Gastrocnemius medialis (tissue), 4 donors: ENCODE results near the gene SPON1. TPM values are rescaled to one million over a fixed set of nuclear protein-coding genes. Genes with fewer than 3 reads are reported as not detected.

ENCODE experiments used
- ATAC-seq, 2 donors: fragments of 150-250 bp; one replicate each; pipeline ENCODE4 v1.9.1; 2016
- DNase-seq, 2 donors: peaks; one replicate each; pipeline ENCODE4 v3.0.0-alpha.2; 2019
- H3K27ac ChIP-seq, 4 donors: fragments of 200-600 bp; sonication (generic); 1 replicate in 1 of 4; 2 replicates in 3 of 4; pipeline ENCODE4 v1.5.1; 2016 to 2018; ENCODE audit warnings: mild to moderate bottlenecking in 2 of 4, moderate library complexity in 1 of 4
- H3K27me3 ChIP-seq, 3 donors: fragments of 200-600 bp; sonication (generic) in 2 of 3; 1 replicate in 1 of 3; 2 replicates in 2 of 3; pipeline versions ENCODE4 v1.5.1 to v1.6.0; 2016 to 2019; ENCODE audit warnings: mild to moderate bottlenecking in 1 of 3, moderate library complexity in 1 of 3
- H3K36me3 ChIP-seq, 2 donors: fragments of 200-600 bp; sonication (generic) in 1 of 2; one replicate each; pipeline ENCODE4 v1.5.1; 2017 to 2018
- H3K4me1 ChIP-seq, 2 donors: fragments of 200-600 bp; sonication (generic) in 1 of 2; one replicate each; pipeline ENCODE4 v1.5.1; 2016 to 2017; ENCODE audit warnings: mild to moderate bottlenecking in 2 of 2
- H3K4me3 ChIP-seq, 4 donors: fragments of 200-600 bp; sonication (generic) in 3 of 4; 1 replicate in 1 of 4; 2 replicates in 3 of 4; pipeline ENCODE4 v1.5.1; 2016 to 2019; ENCODE audit warnings: mild to moderate bottlenecking in 2 of 4
- H3K9me3 ChIP-seq, 3 donors: fragments of 200-600 bp; sonication (generic) in 2 of 3; 1 replicate in 1 of 3; 2 replicates in 2 of 3; pipeline ENCODE4 v1.5.1; 2016 to 2019
- POLR2A ChIP-seq, 2 donors: fragments of 450-650 bp; IDR thresholded peaks; one replicate each; pipeline ENCODE4 v1.6.1; 2017; ENCODE audit warnings: antibody characterized with exemption in 2 of 2, mild to moderate bottlenecking in 2 of 2, moderate library complexity in 2 of 2
- in situ Hi-C, 4 donors: fragments of 200-750 bp; cut with MboI; loops; one replicate each; pipeline versions ENCODE4 v1.15.0 to v1.8.0; 2017; ENCODE audit warnings: low sequenced_read_pairs in 4 of 4
- intact Hi-C: fragments of 100-400 bp; cut with DNase I; formaldehyde crosslinking; loops from one replicate; pipeline ENCODE4 v1.15.1; 2023; ENCODE audit warnings: low total_unique reads
- total RNA-seq, 4 donors: library from RNA; depleted of rRNA; stranded (reverse); fragments of >200 nt; gene quantifications; one replicate each; pipeline versions ENCODE4 v1.1.0 to v1.2.3, GENCODE V29; 2016
- TF ChIP-seq, protein P1 (sequence below), 5 experiments: fragments of 450-650 bp in 3 of 5; fragments of 200-600 bp in 2 of 5; sonication (generic) in 2 of 5; IDR thresholded peaks in 4 of 5; conservative IDR thresholded peaks in 1 of 5; 1 replicate in 4 of 5; 2 replicates in 1 of 5; pipeline ENCODE4 v1.5.1; 2016 to 2019; ENCODE audit warnings: antibody characterized with exemption in 5 of 5, mild to moderate bottlenecking in 3 of 5, moderate library complexity in 3 of 5

Gene SPON1
- total RNA-seq, 4 donors from 2014 or later, result 0.10 to 1.6 (median 0.36) TPM

DNA sequence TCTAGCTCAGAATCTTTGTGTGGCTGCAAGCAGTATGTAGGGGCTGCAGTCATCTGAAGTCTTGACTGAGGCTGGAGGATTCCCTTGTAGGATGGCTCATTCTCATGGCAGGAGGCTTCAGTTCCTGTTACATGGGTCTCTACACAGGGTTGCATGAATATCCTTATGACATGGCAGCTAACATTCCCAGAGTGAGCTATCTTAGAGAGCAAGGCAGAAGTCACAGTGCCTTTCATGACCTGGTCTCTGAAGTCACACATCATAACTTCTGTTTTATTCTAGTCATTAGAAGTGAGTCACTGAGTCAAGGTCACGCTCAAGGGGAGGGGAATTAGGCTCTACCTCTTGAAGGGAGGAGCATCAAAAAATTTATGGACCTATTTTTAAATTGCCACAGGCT, 10.3 kb upstream of the SPON1 start:
- no peak for TF ChIP-seq POLR2A (IDR thresholded peaks at IDR 0.05)
- TF ChIP-seq, protein P1, sequence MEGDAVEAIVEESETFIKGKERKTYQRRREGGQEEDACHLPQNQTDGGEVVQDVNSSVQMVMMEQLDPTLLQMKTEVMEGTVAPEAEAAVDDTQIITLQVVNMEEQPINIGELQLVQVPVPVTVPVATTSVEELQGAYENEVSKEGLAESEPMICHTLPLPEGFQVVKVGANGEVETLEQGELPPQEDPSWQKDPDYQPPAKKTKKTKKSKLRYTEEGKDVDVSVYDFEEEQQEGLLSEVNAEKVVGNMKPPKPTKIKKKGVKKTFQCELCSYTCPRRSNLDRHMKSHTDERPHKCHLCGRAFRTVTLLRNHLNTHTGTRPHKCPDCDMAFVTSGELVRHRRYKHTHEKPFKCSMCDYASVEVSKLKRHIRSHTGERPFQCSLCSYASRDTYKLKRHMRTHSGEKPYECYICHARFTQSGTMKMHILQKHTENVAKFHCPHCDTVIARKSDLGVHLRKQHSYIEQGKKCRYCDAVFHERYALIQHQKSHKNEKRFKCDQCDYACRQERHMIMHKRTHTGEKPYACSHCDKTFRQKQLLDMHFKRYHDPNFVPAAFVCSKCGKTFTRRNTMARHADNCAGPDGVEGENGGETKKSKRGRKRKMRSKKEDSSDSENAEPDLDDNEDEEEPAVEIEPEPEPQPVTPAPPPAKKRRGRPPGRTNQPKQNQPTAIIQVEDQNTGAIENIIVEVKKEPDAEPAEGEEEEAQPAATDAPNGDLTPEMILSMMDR (IDR thresholded peaks at IDR 0.05 in 4 of 5, conservative IDR thresholded peaks at IDR 0.05 in 1 of 5), result no peak
- DNase-seq, result no peak
- Histone ChIP-seq H3K9me3 (no peaks in the 10 kb centered on the region), H3K27me3 (peaks cover 0 to 3% (median 2%) of the 10 kb centered on the region in 3 donors), H3K4me3 (no peak overlapping the region), H3K27ac (no peak overlapping the region), H3K4me1 (no peaks in the 10 kb centered on the region), H3K36me3 (no peaks in the 10 kb centered on the region)
- no peak for ATAC-seq
- in situ Hi-C loops, result loop anchor here in 3 of 4 donors (10.0 to 25.0 kb wide), 3 partner anchors 193 to 293 kb away; no protein-coding TSS in a partner anchor
- intact Hi-C loops, result no loop called here

DNA sequence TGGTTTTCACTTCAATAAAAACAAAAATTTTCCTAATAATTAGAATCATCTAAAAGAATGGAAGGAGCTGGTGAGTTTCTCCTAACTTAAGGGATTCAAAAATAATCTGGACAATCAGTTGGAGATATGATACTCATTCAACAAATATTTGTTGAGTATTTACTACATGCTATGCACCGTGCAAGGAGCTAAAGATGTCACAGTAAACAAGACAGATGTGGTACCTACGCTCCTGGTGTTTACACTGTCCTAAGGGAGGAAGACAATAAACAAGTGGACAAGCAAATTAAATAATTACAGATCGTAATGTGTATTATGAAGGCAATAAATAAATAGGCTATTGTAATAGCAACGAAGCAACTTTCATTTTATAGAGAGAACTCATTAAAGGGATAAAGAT, 9.9 kb upstream of the SPON1 start:
- in situ Hi-C loops (loop anchor here in 3 of 4 donors (10.0 to 25.0 kb wide), 3 partner anchors 192 to 292 kb away; no protein-coding TSS in a partner anchor), intact Hi-C loops (no loop called here)
- ATAC-seq, result no peak
- Histone ChIP-seq H3K4me1 (no peaks in the 10 kb centered on the region), H3K27ac (no peak overlapping the region), H3K4me3 (no peak overlapping the region), H3K36me3 (no peaks in the 10 kb centered on the region), H3K27me3 (peaks cover 0 to 3% (median 2%) of the 10 kb centered on the region in 3 donors), H3K9me3 (no peaks in the 10 kb centered on the region)
- no peak for DNase-seq
- TF ChIP-seq, protein P1 (IDR thresholded peaks at IDR 0.05 in 4 of 5, conservative IDR thresholded peaks at IDR 0.05 in 1 of 5), result no peak
- no peak for TF ChIP-seq POLR2A (IDR thresholded peaks at IDR 0.05)

DNA sequence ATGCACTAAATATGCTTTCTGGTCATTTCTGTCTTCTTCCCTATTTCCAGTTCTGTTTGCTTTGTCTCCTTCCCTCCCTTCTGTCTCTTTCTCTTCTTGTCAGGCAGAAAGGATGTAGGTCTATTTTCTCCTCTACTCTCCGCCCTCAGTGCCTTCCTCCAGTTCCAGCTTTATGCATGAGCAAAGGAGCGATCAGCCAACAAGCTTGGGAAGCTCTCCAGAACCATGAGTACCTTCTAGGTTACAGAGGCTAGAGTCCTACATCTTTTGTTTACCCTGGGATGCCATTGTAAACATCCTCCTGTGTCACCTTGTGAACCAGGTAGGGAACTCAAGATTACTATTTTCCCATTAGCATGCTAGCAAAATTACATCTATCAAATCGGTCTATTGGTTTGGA, 7.9 kb upstream of the SPON1 start:
- Histone ChIP-seq H3K27ac (no peak overlapping the region), H3K4me3 (no peak overlapping the region), H3K27me3 (peaks cover 0 to 3% (median 2%) of the 10 kb centered on the region in 3 donors), H3K36me3 (no peaks in the 10 kb centered on the region), H3K9me3 (no peaks in the 10 kb centered on the region), H3K4me1 (no peaks in the 10 kb centered on the region)
- no peak for TF ChIP-seq POLR2A (IDR thresholded peaks at IDR 0.05)
- TF ChIP-seq, protein P1 (IDR thresholded peaks at IDR 0.05 in 4 of 5, conservative IDR thresholded peaks at IDR 0.05 in 1 of 5), result no peak
- no peak for ATAC-seq
- in situ Hi-C loops (loop anchor here in 3 of 4 donors (10.0 to 25.0 kb wide), 3 partner anchors 190 to 290 kb away; no protein-coding TSS in a partner anchor), intact Hi-C loops (no loop called here)
- no peak for DNase-seq

DNA sequence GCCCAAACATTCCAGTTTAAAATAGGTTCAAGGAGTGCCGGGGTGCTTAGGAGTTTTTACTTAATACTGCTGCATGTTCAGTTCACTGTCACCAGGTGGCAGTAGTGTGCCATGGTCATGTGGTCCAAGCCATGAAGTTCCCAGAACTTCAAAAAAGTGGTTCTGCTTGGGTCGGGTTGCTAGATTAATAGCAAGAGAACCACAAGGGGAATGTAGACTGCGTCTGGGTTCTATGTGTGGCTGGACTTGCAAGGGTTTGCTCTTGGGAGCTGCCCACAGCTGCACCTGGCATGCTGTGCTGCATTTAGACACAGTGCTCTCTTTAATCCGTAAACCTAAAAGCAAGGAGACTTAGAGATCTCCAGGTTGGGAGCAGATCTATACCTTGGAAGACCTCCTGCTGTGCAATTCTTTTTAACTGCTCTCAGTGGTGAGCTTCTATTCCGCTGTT, 6.5 kb upstream of the SPON1 start:
- H3K36me3 ChIP-seq, result no peaks in the 10 kb centered on the region
- intact Hi-C loops (loop anchor here (1.0 kb wide), 1 partner anchor 293 kb away; no protein-coding TSS in a partner anchor), in situ Hi-C loops (loop anchor here (5.0 to 25.0 kb wide), 4 partner anchors 189 to 291 kb away; no protein-coding TSS in a partner anchor)
- no peaks in the 10 kb centered on the region for H3K4me1 ChIP-seq
- no peaks in the 10 kb centered on the region for H3K9me3 ChIP-seq
- DNase-seq (peak; percentile 17 to 33), ATAC-seq (peak in 1 of 2 donors; percentile 51)
- H3K27ac ChIP-seq, result no peak overlapping the region
- no peak for TF ChIP-seq POLR2A (IDR thresholded peaks at IDR 0.05)
- TF ChIP-seq, protein P1 (IDR thresholded peaks at IDR 0.05 in 4 of 5, conservative IDR thresholded peaks at IDR 0.05 in 1 of 5), result peak; percentile 44 to 71 (median 68)
- H3K4me3 ChIP-seq, result no peak overlapping the region
- H3K27me3 ChIP-seq, result peaks cover 1 to 5% (median 4%) of the 10 kb centered on the region in 3 donors
